ENCODE data around the gene UBAC2.

Gene UBAC2

DNA sequence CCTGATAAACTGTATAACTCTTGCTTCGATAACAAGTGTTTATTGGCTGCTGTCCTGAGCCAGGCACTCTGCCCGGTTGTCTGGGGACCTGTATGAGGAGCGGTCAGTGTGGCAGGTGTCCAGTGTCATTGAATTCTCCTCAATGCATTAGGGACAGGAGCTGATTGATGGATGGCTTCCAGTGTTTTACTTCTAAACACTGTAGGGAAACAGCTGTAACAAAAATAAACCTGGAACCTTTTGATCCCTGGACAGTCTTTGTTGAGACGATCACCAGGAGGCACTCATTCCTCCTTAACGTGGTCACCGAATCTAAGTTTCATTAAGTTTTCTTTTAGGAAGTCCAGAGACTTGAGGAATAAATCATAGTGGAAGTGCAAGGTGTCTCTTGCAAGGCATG is 17.9 kb downstream of the UBAC2 start:
- DNase-seq (ENCODE audit: low read depth, low spot score): no peak
- POLR2A ChIA-PET: no interaction called here

DNA sequence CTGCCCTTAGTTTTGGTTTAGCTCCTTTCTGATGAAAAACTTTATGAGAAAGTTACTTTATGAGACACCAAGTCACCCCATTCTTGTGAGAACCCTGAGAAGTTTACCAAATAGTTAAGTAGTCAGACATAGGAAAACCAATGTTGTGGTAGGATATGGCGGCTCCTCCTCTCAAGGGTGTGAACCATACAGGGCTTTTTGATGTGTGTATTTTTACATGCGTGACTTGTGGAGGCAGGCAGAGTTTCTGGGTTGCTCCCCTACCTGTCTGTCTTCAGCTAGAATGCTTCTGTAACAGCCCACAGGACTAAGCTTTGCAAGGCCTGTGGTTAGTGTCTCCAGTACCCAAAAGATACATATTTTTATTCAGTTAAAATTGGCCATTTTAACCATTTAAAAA is 18.3 kb downstream of the UBAC2 start:
- POLR2A ChIA-PET: no interaction called here
- DNase-seq (ENCODE audit: low read depth, low spot score): no peak
- TF ChIP-seq, protein P1, sequence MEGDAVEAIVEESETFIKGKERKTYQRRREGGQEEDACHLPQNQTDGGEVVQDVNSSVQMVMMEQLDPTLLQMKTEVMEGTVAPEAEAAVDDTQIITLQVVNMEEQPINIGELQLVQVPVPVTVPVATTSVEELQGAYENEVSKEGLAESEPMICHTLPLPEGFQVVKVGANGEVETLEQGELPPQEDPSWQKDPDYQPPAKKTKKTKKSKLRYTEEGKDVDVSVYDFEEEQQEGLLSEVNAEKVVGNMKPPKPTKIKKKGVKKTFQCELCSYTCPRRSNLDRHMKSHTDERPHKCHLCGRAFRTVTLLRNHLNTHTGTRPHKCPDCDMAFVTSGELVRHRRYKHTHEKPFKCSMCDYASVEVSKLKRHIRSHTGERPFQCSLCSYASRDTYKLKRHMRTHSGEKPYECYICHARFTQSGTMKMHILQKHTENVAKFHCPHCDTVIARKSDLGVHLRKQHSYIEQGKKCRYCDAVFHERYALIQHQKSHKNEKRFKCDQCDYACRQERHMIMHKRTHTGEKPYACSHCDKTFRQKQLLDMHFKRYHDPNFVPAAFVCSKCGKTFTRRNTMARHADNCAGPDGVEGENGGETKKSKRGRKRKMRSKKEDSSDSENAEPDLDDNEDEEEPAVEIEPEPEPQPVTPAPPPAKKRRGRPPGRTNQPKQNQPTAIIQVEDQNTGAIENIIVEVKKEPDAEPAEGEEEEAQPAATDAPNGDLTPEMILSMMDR (IDR thresholded peaks at IDR 0.05; ENCODE audit: insufficient read depth, low read length, missing control alignments): no peak
- CTCF ChIA-PET: interaction anchor here (0.9 to 1.5 kb wide), 2 partner anchors 18 kb away, joined by 3 to 4 read pairs; partner anchors contain the start of gene UBAC2
- no peak overlapping the region for H3K4me3 ChIP-seq (ENCODE audit: low read depth, low read length)

More for the DNA sequence above, 17.9 kb downstream of the UBAC2 start:
- CTCF ChIA-PET: interaction anchor here (0.9 to 1.5 kb wide), 2 partner anchors 17 to 18 kb away, joined by 3 to 4 read pairs; partner anchors contain the start of gene UBAC2
- TF ChIP-seq, protein P1 (IDR thresholded peaks at IDR 0.05; ENCODE audit: insufficient read depth, low read length, missing control alignments): no peak
- H3K4me3 ChIP-seq (ENCODE audit: low read depth, low read length): no peak overlapping the region

DNA sequence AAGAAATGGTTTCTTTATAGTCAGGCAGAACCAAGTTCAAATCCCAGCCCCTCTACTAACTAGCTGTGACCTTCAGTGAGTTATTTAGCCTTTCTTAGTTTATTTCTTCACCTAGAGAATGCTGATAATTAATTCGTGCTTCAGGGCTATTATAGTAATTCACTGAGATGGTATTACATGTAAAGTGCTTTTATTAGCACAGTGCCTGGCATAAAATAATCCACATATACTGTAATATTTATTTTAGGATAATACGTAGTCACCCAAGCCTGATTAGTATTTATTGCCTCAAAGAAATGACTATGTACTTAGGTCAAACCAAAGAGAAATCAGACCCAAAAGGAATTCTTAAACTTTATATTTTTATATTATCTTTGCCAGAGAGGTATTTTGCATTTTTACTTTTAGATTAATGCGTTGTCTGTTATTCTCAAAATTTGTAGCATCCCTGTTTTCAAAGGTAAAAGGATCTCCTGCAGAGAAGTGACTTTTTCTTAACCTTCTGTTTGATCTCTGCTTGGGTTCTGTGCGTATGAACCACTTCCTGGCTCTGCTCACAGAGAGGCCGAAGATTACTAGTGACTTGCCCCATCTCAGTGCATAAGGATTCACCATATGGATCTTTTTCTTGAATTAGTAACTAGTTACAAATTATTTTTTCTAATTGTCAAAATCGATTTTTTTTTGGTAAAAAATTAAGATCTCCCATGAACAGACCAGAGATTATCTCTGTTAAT is 19.7 kb downstream of the UBAC2 start:
- TF ChIP-seq, protein P1 (IDR thresholded peaks at IDR 0.05; ENCODE audit: insufficient read depth, low read length, missing control alignments): no peak
- CTCF ChIA-PET: no interaction called here
- POLR2A ChIA-PET: no interaction called here
- H3K4me3 ChIP-seq (ENCODE audit: low read depth, low read length): no peak overlapping the region
- DNase-seq (ENCODE audit: low read depth, low spot score): no peak

DNA sequence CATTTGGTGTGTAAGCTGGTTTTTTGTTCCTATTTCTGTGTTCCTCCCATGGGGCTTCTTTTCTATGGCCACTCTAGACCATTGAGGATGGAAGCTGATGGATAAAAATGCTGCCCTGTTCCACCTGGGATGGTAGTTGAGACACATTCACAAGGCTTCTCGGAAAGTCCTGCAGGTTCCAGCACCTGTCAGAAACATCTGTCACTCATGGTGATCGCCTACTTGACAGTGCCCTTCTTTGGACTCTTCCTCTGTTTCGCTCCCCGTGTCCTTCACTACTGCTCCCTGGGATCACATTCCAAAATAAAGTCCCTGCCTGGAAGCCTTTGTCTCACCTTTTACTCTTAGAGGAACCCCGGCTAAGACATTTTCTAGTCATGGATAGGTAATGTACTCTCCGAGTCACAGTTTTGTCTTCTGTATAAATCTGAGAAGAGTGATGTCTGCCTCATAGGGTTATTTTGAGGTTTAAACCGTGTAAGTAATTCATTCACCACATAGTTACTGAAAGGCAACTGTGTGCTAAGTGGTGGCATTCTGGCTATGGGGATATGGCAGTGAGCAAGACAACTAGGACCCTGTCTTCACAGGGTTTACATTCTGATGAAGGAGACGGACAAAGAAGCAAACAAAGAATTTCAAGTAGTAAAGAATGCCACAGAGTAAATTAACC is 21.0 kb downstream of the UBAC2 start:
- no peak for DNase-seq (ENCODE audit: low read depth, low spot score)
- CTCF ChIA-PET: no interaction called here
- POLR2A ChIA-PET: no interaction called here
- H3K4me3 ChIP-seq (ENCODE audit: low read depth, low read length): no peak overlapping the region
- TF ChIP-seq, protein P1 (IDR thresholded peaks at IDR 0.05; ENCODE audit: insufficient read depth, low read length, missing control alignments): no peak

DNA sequence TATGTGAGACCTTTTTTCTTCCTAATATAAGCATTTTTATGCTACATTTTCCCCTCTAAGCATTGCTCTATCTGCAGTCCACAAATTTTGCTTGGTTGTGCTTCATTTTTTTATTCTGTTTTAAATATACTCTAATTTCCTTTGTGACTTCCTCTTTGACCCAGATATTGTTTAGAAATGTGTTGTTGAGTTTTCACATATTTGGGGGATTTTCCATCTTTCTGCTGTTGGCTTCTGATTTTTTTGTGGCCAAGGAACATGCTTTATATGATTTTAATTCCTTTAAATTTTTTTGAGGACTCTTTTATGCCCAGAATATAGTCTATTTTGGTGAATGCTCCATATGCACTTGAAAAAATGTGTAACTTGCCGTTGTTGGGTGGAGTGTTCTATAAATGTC is 22.9 kb downstream of the UBAC2 start:
- TF ChIP-seq, protein P1 (IDR thresholded peaks at IDR 0.05; ENCODE audit: insufficient read depth, low read length, missing control alignments): no peak
- H3K4me3 ChIP-seq (ENCODE audit: low read depth, low read length): no peak overlapping the region
- ChIA-PET CTCF (interaction anchor here (1.2 kb wide), 1 partner anchor 213 kb away, joined by 3 read pairs; no protein-coding TSS in a partner anchor), POLR2A (no interaction called here)
- DNase-seq (ENCODE audit: low read depth, low spot score): no peak

DNA sequence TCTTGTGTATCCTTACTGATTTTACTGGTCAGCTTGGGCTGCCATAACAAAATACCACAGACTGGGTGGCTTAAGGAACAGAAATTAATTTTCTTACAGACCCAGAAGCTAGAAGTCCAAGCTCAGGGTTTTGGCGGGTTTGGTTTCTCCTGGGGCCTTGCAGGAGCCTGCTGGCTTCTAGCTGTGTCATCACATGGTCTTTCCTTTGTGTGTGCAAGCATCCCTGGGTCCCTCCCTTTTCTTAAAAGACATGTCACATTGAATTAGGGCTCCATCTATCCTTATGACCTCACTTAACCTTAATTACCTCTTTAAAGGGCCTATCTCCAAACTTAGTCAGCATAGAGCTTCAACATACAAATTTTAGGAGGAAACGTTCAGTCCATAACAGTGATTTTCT is 23.4 kb downstream of the UBAC2 start:
- ChIA-PET POLR2A (no interaction called here), CTCF (interaction anchor here (1.2 kb wide), 1 partner anchor 212 kb away, joined by 3 read pairs; no protein-coding TSS in a partner anchor)
- no peak overlapping the region for H3K4me3 ChIP-seq (ENCODE audit: low read depth, low read length)

More for the DNA sequence above, 23.4 kb downstream of the UBAC2 start:
- no peak for DNase-seq (ENCODE audit: low read depth, low spot score)
- TF ChIP-seq, protein P1 (IDR thresholded peaks at IDR 0.05; ENCODE audit: insufficient read depth, low read length, missing control alignments): no peak

All from AG04449 (cell line).